ENCODE results near the gene WSB1.
"Not testable (repeated sequence)": the region's sequence is repeated elsewhere in the genome, so short reads cannot be mapped to it uniquely, and the experiment has no call there.

The WSB1 gene

DNA sequence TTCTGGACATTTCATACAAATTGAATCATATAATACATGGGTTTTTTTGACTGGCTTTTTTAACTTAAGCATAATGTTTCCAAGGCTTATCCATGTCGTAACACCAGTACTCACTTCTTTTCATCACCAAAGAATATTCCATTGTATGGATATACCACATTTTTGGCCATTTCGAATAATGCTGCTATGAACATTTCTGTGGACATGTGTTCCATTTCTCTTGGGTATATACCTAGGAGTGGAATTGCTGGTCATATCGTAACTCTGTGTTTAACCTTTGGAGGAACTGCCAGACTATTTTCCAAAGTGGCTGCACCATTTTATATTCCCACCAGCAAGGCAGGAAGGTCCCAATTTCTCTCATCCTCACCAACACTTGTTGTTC lies 46.0 kb upstream of the WSB1 start:
- TF ChIP-seq, protein P1, sequence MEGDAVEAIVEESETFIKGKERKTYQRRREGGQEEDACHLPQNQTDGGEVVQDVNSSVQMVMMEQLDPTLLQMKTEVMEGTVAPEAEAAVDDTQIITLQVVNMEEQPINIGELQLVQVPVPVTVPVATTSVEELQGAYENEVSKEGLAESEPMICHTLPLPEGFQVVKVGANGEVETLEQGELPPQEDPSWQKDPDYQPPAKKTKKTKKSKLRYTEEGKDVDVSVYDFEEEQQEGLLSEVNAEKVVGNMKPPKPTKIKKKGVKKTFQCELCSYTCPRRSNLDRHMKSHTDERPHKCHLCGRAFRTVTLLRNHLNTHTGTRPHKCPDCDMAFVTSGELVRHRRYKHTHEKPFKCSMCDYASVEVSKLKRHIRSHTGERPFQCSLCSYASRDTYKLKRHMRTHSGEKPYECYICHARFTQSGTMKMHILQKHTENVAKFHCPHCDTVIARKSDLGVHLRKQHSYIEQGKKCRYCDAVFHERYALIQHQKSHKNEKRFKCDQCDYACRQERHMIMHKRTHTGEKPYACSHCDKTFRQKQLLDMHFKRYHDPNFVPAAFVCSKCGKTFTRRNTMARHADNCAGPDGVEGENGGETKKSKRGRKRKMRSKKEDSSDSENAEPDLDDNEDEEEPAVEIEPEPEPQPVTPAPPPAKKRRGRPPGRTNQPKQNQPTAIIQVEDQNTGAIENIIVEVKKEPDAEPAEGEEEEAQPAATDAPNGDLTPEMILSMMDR (IDR thresholded peaks at IDR 0.05; ENCODE audit: low read depth, low read length, missing control alignments), result no peak

DNA sequence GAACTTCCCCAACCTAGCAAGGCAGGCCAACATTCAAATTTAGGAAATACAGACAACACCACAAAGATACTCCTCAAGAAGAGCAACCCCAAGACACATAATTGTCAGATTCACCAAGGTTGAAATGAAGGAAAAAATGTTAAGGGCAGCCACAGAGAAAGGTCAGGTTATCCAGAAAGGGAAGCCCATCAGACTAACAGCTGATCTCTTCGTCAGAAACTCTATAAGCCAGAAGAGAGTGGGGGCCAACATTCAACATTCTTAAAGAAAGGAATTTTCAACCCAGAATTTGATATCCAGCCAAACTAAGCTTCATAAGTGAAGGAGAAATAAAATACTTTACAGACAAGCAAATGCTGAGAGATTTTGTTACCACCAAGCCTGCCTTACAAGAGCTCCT lies 43.1 kb upstream of the WSB1 start:
- DNase-seq (ENCODE audit: low read depth); in situ Hi-C loops (cut with HindIII; ENCODE audit: low sequenced_read_pairs); H3K4me3 ChIP-seq (ENCODE audit: low read depth, low read length): not testable (repeated sequence)

More for the DNA sequence above, 46.0 kb upstream of the WSB1 start:
- DNase-seq (ENCODE audit: low read depth), result no peak
- no peak overlapping the region for H3K4me3 ChIP-seq (ENCODE audit: low read depth, low read length)
- in situ Hi-C loops (cut with HindIII; ENCODE audit: low sequenced_read_pairs), result no loop called here

DNA sequence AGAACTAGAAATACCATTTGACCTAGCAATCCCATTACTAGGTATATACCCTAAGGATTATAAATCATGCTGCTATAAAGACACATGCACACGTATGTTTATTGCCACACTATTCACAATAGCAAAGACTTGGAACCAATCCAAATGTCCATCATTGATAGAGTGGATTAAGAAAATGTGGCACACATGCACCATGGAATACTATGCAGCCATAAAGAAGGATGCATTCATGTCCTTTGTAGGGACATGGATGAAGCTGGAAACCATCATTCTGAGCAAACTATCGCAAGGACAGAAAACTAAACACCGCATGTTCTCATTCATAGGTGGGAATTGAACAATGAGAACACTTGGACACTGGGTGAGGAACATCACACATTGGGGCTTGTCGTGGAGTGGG lies 39.1 kb upstream of the WSB1 start:
- H3K4me3 ChIP-seq (ENCODE audit: low read depth, low read length); DNase-seq (ENCODE audit: low read depth); in situ Hi-C loops (cut with HindIII; ENCODE audit: low sequenced_read_pairs): not testable (repeated sequence)

DNA sequence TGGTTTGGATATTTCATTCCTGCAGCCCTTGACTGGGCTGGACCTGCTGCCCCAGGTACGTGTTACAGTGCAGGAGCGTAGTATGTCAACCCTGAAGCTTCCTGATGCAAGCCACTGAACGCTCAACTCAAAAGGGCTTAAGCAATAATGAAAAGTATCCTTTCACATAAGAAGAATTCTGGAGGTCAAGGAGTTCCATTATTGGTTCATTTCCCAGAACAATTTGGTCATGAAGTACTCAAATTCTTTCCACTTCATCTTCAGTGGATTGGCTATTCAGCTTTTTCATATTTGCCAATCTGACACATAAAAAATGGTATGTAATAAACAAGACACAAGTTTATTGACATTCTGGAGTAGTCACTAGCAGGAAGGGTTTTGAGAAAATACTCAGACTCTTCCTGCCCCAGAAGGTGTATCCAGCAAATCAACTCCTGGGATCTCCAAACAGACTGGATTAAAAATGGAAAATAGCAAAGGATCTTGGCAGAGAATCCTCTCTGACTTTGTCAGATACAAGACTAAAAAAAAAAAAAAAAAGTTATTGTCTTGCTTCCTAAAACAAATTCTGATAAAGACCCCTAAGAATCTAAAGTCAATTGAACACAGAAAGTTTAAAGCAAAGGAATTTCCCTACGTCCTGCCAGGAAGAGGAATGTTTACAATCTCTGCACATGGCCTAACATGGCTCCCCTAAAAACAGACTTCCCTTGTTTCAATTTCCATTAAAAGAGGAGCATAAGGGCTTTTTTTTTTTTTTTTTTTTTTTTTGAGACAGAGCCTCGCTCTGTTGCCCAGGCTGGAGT lies 37.5 kb upstream of the WSB1 start:
- in situ Hi-C loops (cut with HindIII; ENCODE audit: low sequenced_read_pairs), result no loop called here
- TF ChIP-seq, protein P1 (IDR thresholded peaks at IDR 0.05; ENCODE audit: low read depth, low read length, missing control alignments), result no peak
- H3K4me3 ChIP-seq (ENCODE audit: low read depth, low read length), result no peak overlapping the region
- peak; percentile 18 for DNase-seq (ENCODE audit: low read depth)

DNA sequence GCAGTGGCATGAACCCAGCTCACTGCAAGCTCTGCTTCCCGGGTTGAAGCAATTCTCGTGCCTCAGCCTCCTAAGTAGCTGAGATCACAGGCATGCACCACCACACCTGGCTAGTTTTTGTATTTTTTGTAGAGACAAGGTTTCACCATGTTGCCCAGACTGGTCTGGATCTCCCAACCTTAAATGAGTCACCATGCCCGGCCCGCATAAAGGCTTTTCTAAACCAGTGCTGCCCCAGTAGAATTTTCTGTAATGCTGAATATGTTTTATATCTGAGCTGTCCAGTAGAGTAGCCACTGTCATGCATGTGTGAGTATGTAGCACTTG lies 36.9 kb upstream of the WSB1 start:
- no peak for DNase-seq (ENCODE audit: low read depth)
- in situ Hi-C loops (cut with HindIII; ENCODE audit: low sequenced_read_pairs), result no loop called here
- TF ChIP-seq, protein P1 (IDR thresholded peaks at IDR 0.05; ENCODE audit: low read depth, low read length, missing control alignments), result no peak
- H3K4me3 ChIP-seq (ENCODE audit: low read depth, low read length), result no peak overlapping the region

DNA sequence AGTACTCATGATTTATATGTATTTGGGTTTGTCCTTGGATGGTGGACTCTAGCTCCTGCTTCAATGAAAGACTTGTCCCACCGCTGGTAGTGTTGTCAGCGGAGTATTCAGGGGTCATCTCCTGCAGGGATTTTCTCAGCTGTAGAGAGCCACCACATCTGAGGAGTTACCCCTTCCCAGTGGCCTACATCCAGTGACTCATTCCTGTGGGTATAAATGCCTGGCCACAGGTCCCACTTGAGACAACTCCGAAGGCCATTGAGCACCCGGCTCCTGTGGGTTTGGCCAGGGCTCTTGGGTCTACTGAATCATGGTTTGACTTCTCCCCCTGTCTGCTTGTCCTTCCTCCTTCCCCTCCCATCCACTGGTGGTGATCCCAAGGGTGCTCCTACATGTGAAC lies 34.6 kb upstream of the WSB1 start:
- DNase-seq (ENCODE audit: low read depth), result no peak
- in situ Hi-C loops (cut with HindIII; ENCODE audit: low sequenced_read_pairs), result no loop called here
- H3K4me3 ChIP-seq (ENCODE audit: low read depth, low read length), result no peak overlapping the region
- TF ChIP-seq, protein P1 (IDR thresholded peaks at IDR 0.05; ENCODE audit: low read depth, low read length, missing control alignments), result no peak

DNA sequence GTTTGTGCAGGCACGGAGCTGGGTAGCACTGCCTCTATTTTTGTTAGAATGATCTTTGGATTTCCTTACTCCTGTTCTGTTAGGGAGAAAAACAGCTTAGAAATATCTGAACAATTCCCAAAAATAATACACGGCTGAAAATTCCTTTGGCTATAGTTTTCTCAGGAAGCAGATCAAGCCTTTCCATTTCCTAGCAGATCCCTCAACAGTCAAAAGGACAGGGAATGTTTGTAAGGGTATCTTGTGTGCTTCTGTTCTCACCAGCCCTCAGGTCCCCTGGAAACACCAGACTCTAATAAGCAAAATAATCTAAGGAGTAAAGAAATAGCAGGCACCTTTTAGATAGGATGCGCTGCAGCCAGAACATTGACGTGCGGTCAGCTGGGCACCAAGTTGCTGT lies 30.5 kb upstream of the WSB1 start:
- no peak for DNase-seq (ENCODE audit: low read depth)
- in situ Hi-C loops (cut with HindIII; ENCODE audit: low sequenced_read_pairs), result no loop called here
- TF ChIP-seq, protein P1 (IDR thresholded peaks at IDR 0.05; ENCODE audit: low read depth, low read length, missing control alignments), result no peak
- no peak overlapping the region for H3K4me3 ChIP-seq (ENCODE audit: low read depth, low read length)
